Stimulated activated memory B cell treated with anti-CD40 and anti-IgM and Interleukin-4, amounts not matched to agents 10 μg/mL and 1 μg/mL and 100 μg/mL, for 72 hours (primary cell): ENCODE results near the gene ITSN1.
A peak's percentile ranks its signal among the peaks of the same experiment; 100 is the strongest.

Experiments
- ATAC-seq: fragments of 150-1000 bp; cut with Tn5 transposase; 2 replicates; pipeline ENCODE4 v1.10.0; 2021
- H3K27ac Mint-ChIP-seq: one replicate; pipeline ENCODE4 v1.8.0; 2022; ENCODE audit warnings: mild to moderate bottlenecking, mixed read lengths
- H3K27me3 Mint-ChIP-seq: one replicate; pipeline ENCODE4 v1.8.0; 2022; ENCODE audit warnings: mixed read lengths
- H3K36me3 Mint-ChIP-seq: one replicate; pipeline ENCODE4 v1.8.0; 2022; ENCODE audit warnings: mixed read lengths
- H3K4me1 Mint-ChIP-seq: one replicate; pipeline ENCODE4 v1.8.0; 2022; ENCODE audit warnings: mixed read lengths
- H3K4me3 Mint-ChIP-seq: one replicate; pipeline ENCODE4 v1.8.0; 2022; ENCODE audit warnings: mild to moderate bottlenecking, moderate library complexity, mixed read lengths
- H3K9me3 Mint-ChIP-seq: one replicate; pipeline ENCODE4 v1.8.0; 2022; ENCODE audit warnings: mixed read lengths

The ITSN1 gene

GRCh38 chr21:33937146-33937545 lies 294.8 kb downstream of the ITSN1 start:
- H3K27ac Mint-ChIP-seq: no peak overlapping the region
- no peaks in the 10 kb centered on the region for H3K27me3 Mint-ChIP-seq
- ATAC-seq: no peak
- H3K9me3 Mint-ChIP-seq: no peaks in the 10 kb centered on the region
- H3K36me3 Mint-ChIP-seq: no peaks in the 10 kb centered on the region
- H3K4me3 Mint-ChIP-seq: no peak overlapping the region
- H3K4me1 Mint-ChIP-seq: peaks cover 19% of the 10 kb centered on the region

- no peaks in the 10 kb centered on the region for H3K36me3 Mint-ChIP-seq
- H3K9me3 Mint-ChIP-seq: no peaks in the 10 kb centered on the region
- H3K4me3 Mint-ChIP-seq: peak overlapping the region; percentile 18
- no peak overlapping the region for H3K27ac Mint-ChIP-seq
- H3K4me1 Mint-ChIP-seq: peaks cover 16% of the 10 kb centered on the region
- ATAC-seq: peak; percentile 70
- H3K27me3 Mint-ChIP-seq: no peaks in the 10 kb centered on the region
Measured at GRCh38 chr21:33937931-33938339, 295.6 kb downstream of the ITSN1 start.

DNA sequence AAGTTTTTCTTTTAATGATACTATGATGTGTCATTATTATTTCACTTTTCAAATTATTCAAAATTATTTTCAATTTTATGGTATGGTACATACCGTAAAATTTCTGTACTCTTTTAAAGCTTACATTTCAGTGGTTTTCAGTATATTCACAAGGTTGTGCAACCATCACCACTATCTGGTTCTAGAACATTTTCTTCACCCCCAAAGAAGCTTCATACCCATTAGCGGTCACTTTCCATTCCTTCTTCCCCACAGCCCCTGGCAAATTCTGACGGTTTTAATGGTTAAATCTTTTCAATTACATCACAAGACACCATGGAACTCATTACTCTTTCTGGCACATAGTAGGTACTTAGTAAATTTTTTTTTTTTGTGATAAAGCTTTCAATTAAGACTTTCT lies 296.1 kb downstream of the ITSN1 start:
- Mint-ChIP-seq H3K9me3 (no peaks in the 10 kb centered on the region), H3K4me1 (peaks cover 16% of the 10 kb centered on the region), H3K27ac (no peak overlapping the region), H3K27me3 (no peaks in the 10 kb centered on the region), H3K36me3 (no peaks in the 10 kb centered on the region), H3K4me3 (no peak overlapping the region)
- ATAC-seq: no peak

DNA sequence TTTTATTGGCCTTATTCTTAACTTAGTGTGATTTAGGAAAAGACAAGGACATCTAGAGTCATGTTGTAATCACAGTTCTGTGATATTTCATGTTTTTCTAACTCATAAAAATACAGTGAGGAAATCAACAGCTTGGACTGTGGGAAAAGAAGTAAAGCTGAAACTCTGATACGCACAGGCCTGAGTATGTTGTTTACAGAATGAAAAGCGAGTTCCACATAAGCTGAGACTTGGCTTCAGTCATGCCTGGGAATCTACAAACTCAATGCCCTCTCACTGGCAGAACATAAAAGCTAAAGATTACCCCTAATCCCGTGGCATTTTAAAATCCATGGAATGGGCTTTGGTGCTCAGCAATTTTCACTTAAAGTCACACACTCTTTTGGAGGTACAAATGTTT lies 296.9 kb downstream of the ITSN1 start:
- no peak overlapping the region for H3K27ac Mint-ChIP-seq
- H3K9me3 Mint-ChIP-seq: peaks cover under 1% of the 10 kb centered on the region
- no peak overlapping the region for H3K4me3 Mint-ChIP-seq
- no peaks in the 10 kb centered on the region for H3K36me3 Mint-ChIP-seq
- H3K27me3 Mint-ChIP-seq: no peaks in the 10 kb centered on the region
- H3K4me1 Mint-ChIP-seq: peaks cover 16% of the 10 kb centered on the region
- no peak for ATAC-seq

DNA sequence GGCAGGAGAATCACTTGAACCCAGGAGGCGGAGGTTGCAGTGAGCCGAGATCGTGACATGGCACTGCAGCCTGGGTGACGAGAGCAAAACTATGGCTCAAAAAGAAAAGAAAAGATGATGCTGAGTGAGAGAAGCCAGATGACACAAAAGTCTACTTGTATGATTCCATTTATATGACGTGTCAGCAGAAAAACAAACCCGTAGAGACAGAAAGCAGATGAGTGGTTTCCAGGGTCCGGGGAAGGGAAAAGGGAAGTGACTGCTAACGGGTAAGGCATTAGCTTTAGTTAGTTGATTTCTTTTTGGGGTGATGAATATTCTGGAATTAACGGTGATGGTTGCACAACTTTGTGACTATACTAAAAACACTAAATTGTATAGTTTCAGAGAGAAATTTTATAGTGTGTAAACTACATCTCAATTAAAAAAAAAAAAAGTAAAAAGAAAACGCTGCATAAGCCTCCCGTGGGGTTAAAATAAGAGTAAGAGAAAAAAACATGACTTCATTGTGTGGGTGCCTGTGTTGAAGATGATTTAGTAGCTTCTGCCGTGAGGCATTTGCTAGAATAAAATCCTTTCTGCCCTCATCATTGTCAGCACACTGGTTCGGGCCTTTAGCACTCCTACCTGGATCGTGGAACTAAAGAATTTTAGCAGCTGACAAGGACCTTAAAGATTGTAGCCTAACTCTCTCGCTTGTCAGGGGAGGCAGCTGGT lies 298.0 kb downstream of the ITSN1 start:
- Mint-ChIP-seq H3K9me3 (peaks cover 7% of the 10 kb centered on the region), H3K27me3 (no peaks in the 10 kb centered on the region), H3K4me3 (no peak overlapping the region), H3K36me3 (peaks cover 4% of the 10 kb centered on the region), H3K27ac (peak overlapping the region; percentile 0), H3K4me1 (peaks cover 16% of the 10 kb centered on the region)
- ATAC-seq: peak; percentile 59

DNA sequence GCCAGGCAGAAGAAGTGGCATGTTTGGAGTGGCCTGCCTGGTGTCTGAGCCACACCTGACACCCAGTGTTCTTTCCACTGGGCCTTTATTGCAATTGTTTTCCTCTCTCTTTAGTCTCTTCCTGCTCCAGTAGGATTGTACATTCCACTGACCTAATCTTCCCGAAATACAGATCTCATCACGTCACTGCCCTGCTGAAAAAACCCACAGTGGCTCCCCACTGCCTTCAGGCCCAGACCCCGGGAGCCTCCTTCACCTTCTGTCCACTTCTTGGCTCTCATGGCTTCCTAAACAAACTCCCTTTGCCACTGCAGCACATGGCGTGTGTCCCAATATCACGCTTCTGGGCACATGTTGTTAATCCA lies 298.6 kb downstream of the ITSN1 start:
- Mint-ChIP-seq H3K27me3 (no peaks in the 10 kb centered on the region), H3K36me3 (peaks cover 4% of the 10 kb centered on the region), H3K9me3 (peaks cover 7% of the 10 kb centered on the region), H3K27ac (peak overlapping the region; percentile 0), H3K4me1 (peaks cover 16% of the 10 kb centered on the region), H3K4me3 (no peak overlapping the region)
- ATAC-seq: no peak

- H3K4me1 Mint-ChIP-seq: peaks cover 21% of the 10 kb centered on the region
- no peak for ATAC-seq
- H3K27ac Mint-ChIP-seq: no peak overlapping the region
- H3K9me3 Mint-ChIP-seq: peaks cover 7% of the 10 kb centered on the region
- no peak overlapping the region for H3K4me3 Mint-ChIP-seq
- H3K36me3 Mint-ChIP-seq: peaks cover 4% of the 10 kb centered on the region
- H3K27me3 Mint-ChIP-seq: no peaks in the 10 kb centered on the region
Measured at GRCh38 chr21:33942426-33942825, 300.1 kb downstream of the ITSN1 start.

DNA sequence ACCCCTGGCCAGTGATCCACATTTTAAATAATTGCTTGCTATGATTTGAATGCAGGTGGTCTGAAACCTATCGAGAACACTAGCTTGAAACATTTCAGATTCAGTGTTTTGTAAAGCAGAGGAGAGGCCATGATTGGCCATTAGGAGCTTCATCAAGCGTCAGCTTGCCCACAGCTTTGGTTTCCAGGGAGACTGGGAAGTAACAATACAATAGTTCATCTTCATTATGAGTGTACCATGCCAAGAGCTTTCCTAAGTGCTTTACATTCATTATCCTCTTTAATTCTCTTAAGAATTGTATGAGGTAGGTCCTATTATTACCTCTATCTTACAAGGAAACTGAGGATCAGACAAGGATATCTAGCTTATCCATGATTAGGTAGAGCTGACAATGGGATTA lies 301.0 kb downstream of the ITSN1 start:
- H3K36me3 Mint-ChIP-seq: peaks cover 4% of the 10 kb centered on the region
- H3K27me3 Mint-ChIP-seq: no peaks in the 10 kb centered on the region
- no peak overlapping the region for H3K4me3 Mint-ChIP-seq
- peaks cover 7% of the 10 kb centered on the region for H3K9me3 Mint-ChIP-seq
- no peak overlapping the region for H3K27ac Mint-ChIP-seq
- H3K4me1 Mint-ChIP-seq: peaks cover 29% of the 10 kb centered on the region
- ATAC-seq: no peak

GRCh38 chr21:33944185-33944763 lies 302.0 kb downstream of the ITSN1 start:
- no peak for ATAC-seq
- Mint-ChIP-seq H3K27ac (peak overlapping the region; percentile 4), H3K27me3 (no peaks in the 10 kb centered on the region), H3K9me3 (peaks cover 7% of the 10 kb centered on the region), H3K4me3 (no peak overlapping the region), H3K36me3 (peaks cover 4% of the 10 kb centered on the region), H3K4me1 (peaks cover 39% of the 10 kb centered on the region)

DNA sequence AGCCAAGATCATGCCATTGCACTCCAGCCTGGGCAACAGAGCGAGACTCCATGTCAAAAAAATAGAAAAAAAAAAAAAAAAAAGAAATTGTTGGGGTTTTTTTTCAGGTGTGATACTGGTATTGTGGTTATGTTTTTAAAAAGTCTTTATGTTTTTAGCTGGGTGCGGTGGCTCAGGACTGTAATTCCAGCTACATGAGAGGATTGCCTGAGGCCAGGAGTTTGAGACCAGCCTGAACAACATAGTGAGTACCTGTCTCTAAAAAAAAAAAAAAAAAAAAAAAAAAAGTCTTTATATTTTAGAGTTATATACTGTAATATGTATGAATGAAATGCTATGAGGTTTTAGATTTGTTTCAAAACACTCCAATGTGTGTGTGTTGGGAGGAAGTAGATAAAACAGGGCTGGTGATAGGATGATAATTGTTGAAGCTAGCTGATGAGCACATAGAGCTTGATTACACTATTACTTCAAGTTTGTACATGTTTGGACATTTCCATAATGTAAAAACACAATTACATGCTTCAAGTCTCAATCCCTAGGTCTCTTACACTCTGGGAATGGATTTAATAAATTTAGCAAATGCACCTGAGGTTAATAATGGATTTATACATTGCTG lies 303.5 kb downstream of the ITSN1 start:
- Mint-ChIP-seq H3K9me3 (peaks cover 7% of the 10 kb centered on the region), H3K27ac (peak overlapping the region; percentile 96), H3K4me1 (peaks cover 45% of the 10 kb centered on the region), H3K27me3 (no peaks in the 10 kb centered on the region), H3K36me3 (peaks cover 9% of the 10 kb centered on the region), H3K4me3 (no peak overlapping the region)
- no peak for ATAC-seq

GRCh38 chr21:33947451-33948095 lies 305.3 kb downstream of the ITSN1 start:
- Mint-ChIP-seq H3K4me3 (peak overlapping the region; percentile 65), H3K4me1 (peaks cover 59% of the 10 kb centered on the region), H3K9me3 (peaks cover 7% of the 10 kb centered on the region), H3K27ac (peak overlapping the region; percentile 96), H3K36me3 (peaks cover 9% of the 10 kb centered on the region), H3K27me3 (no peaks in the 10 kb centered on the region)
- peak; percentile 88 for ATAC-seq

GRCh38 chr21:33948096-33948950 lies 306.0 kb downstream of the ITSN1 start:
- H3K27me3 Mint-ChIP-seq: no peaks in the 10 kb centered on the region
- peak overlapping the region; percentile 65 for H3K4me3 Mint-ChIP-seq
- peaks cover 9% of the 10 kb centered on the region for H3K36me3 Mint-ChIP-seq
- H3K27ac Mint-ChIP-seq: peak overlapping the region; percentile 96
- peaks cover 7% of the 10 kb centered on the region for H3K9me3 Mint-ChIP-seq
- ATAC-seq: peak; percentile 81
- peaks cover 59% of the 10 kb centered on the region for H3K4me1 Mint-ChIP-seq

DNA sequence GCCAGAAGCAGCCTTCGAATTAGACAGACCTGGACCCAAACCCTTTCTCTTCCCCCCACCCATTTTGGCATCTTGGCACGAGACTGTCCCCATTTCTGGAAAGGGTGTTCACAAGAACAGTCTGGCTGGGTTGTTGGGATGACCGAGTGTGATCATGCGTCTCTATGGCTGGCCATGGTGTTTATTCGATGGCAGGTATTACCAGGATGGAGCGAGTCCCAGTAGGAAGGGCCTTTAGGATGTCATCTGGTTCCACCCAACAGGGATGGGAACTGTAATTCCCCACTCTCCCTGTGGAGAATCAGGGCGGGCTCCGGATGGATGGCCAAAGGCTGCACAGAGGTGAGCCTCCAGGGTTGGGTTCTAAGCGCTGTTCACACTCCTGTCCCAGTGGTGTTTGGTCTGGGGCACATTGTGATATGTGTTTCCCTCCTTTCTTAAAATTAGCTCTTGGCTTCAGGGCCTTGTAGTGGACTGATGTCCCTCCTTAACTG lies 306.7 kb downstream of the ITSN1 start:
- Mint-ChIP-seq H3K36me3 (peaks cover 9% of the 10 kb centered on the region), H3K27ac (peak overlapping the region; percentile 96)
- no peak for ATAC-seq

More for the DNA sequence above, 306.7 kb downstream of the ITSN1 start:
- Mint-ChIP-seq H3K27me3 (no peaks in the 10 kb centered on the region), H3K9me3 (peaks cover 7% of the 10 kb centered on the region), H3K4me1 (peaks cover 59% of the 10 kb centered on the region), H3K4me3 (peak overlapping the region; percentile 65)
